Measurements from ENCODE around the gene SLC41A2. TPM values are rescaled to one million over a fixed set of nuclear protein-coding genes. Genes with fewer than 3 reads are reported as not detected.

The SLC41A2 gene
- total and polyA plus RNA-seq, 10 of the 15 experiments (the other 5 are each of a cell fraction or from before 2014, with no cell fraction given), result 3.5 to 19.0 (median 11.3) TPM

DNA sequence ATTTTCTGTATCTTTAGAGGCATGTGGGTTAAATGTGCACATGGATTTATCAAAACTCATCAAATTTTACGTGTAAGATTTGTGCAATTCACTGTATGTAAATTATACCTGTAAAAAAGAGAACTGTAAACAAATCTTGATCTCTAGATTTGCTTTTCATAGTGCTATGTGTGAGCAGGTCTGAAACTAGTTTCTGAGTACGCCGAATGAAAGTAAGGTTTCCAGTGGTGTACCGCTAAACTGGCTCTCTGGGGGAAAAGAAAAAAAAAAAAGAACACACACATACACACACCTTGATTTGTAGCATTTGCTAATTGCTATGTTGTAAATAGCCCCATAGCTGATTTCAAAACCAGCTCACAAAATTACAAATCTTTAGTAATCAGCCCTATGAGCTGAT is 8.6 kb upstream of the SLC41A2 start (continued):
- TF ChIP-seq, protein P1, sequence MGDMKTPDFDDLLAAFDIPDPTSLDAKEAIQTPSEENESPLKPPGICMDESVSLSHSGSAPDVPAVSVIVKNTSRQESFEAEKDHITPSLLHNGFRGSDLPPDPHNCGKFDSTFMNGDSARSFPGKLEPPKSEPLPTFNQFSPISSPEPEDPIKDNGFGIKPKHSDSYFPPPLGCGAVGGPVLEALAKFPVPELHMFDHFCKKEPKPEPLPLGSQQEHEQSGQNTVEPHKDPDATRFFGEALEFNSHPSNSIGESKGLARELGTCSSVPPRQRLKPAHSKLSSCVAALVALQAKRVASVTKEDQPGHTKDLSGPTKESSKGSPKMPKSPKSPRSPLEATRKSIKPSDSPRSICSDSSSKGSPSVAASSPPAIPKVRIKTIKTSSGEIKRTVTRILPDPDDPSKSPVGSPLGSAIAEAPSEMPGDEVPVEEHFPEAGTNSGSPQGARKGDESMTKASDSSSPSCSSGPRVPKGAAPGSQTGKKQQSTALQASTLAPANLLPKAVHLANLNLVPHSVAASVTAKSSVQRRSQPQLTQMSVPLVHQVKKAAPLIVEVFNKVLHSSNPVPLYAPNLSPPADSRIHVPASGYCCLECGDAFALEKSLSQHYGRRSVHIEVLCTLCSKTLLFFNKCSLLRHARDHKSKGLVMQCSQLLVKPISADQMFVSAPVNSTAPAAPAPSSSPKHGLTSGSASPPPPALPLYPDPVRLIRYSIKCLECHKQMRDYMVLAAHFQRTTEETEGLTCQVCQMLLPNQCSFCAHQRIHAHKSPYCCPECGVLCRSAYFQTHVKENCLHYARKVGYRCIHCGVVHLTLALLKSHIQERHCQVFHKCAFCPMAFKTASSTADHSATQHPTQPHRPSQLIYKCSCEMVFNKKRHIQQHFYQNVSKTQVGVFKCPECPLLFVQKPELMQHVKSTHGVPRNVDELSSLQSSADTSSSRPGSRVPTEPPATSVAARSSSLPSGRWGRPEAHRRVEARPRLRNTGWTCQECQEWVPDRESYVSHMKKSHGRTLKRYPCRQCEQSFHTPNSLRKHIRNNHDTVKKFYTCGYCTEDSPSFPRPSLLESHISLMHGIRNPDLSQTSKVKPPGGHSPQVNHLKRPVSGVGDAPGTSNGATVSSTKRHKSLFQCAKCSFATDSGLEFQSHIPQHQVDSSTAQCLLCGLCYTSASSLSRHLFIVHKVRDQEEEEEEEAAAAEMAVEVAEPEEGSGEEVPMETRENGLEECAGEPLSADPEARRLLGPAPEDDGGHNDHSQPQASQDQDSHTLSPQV (IDR thresholded peaks at IDR 0.05), result no peak
- TF ChIP-seq EP300 (IDR thresholded peaks at IDR 0.05; ENCODE audit: borderline replicate concordance in 1 of 2, control insufficient read depth in 1 of 2, low read depth in 2 of 2, low read length in 2 of 2) (peak in 1 of 2 experiments; percentile 29; a peak in 2 of 4 replicates), POU2F2 (IDR thresholded peaks at IDR 0.05; ENCODE audit: borderline replicate concordance, low read depth, low read length) (peak; percentile 60; the same call in 1 of the 3 replicates), FOS (IDR thresholded peaks at IDR 0.05; ENCODE audit: borderline replicate concordance, extremely low read depth, insufficient read length) (no peak), KAT2A (conservative IDR thresholded peaks at IDR 0.05; ENCODE audit: control insufficient read depth, low read depth, low read length) (no peak), REST (IDR thresholded peaks at IDR 0.05; ENCODE audit: low read depth, low read length) (no peak), MEF2A (IDR thresholded peaks at IDR 0.05; ENCODE audit: insufficient read depth, low read depth, low read length) (no peak), NFIC (IDR thresholded peaks at IDR 0.05; ENCODE audit: low read depth, low read length) (peak; percentile 70), NRF1 (conservative IDR thresholded peaks at IDR 0.05; ENCODE audit: low read depth, low read length) (no peak), BCL11A (IDR thresholded peaks at IDR 0.05; ENCODE audit: low read depth, low read length) (peak; percentile 61; the same call in 1 of the 2 replicates), RELB (IDR thresholded peaks at IDR 0.05; ENCODE audit: low read depth) (peak; percentile 47; the same call in 1 of the 2 replicates), CREB1 (IDR thresholded peaks at IDR 0.05; ENCODE audit: low read depth) (0 out of 2 replicates have a peak, but pooled peaks have one; percentile 13), CREM (IDR thresholded peaks at IDR 0.05; ENCODE audit: low read depth) (0 out of 2 replicates have a peak, but pooled peaks have one; percentile 21), KLF5 (IDR thresholded peaks at IDR 0.05; ENCODE audit: partially characterized antibody) (no peak), FOXM1 (IDR thresholded peaks at IDR 0.05; ENCODE audit: low read depth, low read length) (0 out of 2 replicates have a peak, but pooled peaks have one; percentile 16)
- TF ChIP-seq, protein P2, sequence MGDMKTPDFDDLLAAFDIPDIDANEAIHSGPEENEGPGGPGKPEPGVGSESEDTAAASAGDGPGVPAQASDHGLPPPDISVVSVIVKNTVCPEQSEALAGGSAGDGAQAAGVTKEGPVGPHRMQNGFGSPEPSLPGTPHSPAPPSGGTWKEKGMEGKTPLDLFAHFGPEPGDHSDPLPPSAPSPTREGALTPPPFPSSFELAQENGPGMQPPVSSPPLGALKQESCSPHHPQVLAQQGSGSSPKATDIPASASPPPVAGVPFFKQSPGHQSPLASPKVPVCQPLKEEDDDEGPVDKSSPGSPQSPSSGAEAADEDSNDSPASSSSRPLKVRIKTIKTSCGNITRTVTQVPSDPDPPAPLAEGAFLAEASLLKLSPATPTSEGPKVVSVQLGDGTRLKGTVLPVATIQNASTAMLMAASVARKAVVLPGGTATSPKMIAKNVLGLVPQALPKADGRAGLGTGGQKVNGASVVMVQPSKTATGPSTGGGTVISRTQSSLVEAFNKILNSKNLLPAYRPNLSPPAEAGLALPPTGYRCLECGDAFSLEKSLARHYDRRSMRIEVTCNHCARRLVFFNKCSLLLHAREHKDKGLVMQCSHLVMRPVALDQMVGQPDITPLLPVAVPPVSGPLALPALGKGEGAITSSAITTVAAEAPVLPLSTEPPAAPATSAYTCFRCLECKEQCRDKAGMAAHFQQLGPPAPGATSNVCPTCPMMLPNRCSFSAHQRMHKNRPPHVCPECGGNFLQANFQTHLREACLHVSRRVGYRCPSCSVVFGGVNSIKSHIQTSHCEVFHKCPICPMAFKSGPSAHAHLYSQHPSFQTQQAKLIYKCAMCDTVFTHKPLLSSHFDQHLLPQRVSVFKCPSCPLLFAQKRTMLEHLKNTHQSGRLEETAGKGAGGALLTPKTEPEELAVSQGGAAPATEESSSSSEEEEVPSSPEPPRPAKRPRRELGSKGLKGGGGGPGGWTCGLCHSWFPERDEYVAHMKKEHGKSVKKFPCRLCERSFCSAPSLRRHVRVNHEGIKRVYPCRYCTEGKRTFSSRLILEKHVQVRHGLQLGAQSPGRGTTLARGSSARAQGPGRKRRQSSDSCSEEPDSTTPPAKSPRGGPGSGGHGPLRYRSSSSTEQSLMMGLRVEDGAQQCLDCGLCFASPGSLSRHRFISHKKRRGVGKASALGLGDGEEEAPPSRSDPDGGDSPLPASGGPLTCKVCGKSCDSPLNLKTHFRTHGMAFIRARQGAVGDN (IDR thresholded peaks at IDR 0.05), result no peak

Measured in GM12878 (cell line).